Measurements from ENCODE around the gene BNIP1. TPM values are rescaled to one million over a fixed set of nuclear protein-coding genes. Genes with fewer than 3 reads are reported as not detected.
A peak's percentile ranks its signal among the peaks of the same experiment; 100 is the strongest.
"Not testable (repeated sequence)": the region's sequence is repeated elsewhere in the genome, so short reads cannot be mapped to it uniquely, and the experiment has no call there.

BNIP1 gene, protein sequence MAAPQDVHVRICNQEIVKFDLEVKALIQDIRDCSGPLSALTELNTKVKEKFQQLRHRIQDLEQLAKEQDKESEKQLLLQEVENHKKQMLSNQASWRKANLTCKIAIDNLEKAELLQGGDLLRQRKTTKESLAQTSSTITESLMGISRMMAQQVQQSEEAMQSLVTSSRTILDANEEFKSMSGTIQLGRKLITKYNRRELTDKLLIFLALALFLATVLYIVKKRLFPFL
- polyA plus RNA-seq (ENCODE audit: insufficient read length in 4 of 4): 10 to 100 TPM; 13.0 to 16.8 (median 13.9) TPM

- peak; percentile 91 to 96 (median 93) for DNase-seq (ENCODE audit: low read depth in 4 of 4, low spot score in 3 of 4)
Observed at GRCh38 chr5:173144200-173145176, at the start of gene BNIP1. Gene BNIP1, plus strand, starts transcription at chr5:173144531. Its CDS starts 15 bp downstream, at chr5:173144546.

GRCh38 chr5:173098787-173099186, 45.5 kb upstream of the BNIP1 start:
- DNase-seq (ENCODE audit: low read depth in 4 of 4, low spot score in 3 of 4): no peak

DNA sequence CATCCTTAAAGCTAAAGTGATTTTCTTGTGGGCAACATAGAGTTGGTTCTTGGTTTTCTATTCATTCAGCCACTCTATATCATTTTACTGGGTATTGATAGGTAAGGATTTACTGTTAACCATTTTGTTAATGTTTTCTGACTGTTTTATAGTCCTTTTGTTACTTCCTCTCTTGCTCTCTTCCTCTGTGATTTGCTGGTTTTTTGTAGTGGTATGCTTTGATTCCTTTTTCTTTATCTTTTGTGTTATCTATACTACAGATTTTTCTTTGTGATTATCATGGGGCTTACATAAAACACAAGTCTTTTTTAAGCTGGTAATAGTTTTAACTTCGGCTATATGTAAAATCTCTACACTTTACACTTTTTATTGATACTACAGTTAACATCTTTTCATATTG, 44.9 kb upstream of the BNIP1 start:
- DNase-seq (ENCODE audit: low read depth in 4 of 4, low spot score in 3 of 4): no peak

- DNase-seq (ENCODE audit: low read depth in 4 of 4, low spot score in 3 of 4): no peak
Observed at GRCh38 chr5:173101245-173101644, 43.1 kb upstream of the BNIP1 start.

GRCh38 chr5:173103411-173103810, 40.9 kb upstream of the BNIP1 start:
- no peak for DNase-seq (ENCODE audit: low read depth in 4 of 4, low spot score in 3 of 4)

GRCh38 chr5:173108914-173109313, 35.4 kb upstream of the BNIP1 start:
- DNase-seq (ENCODE audit: low read depth in 4 of 4, low spot score in 3 of 4): no peak

- DNase-seq (ENCODE audit: low read depth in 4 of 4, low spot score in 3 of 4): no peak
Observed at GRCh38 chr5:173114536-173114935, 29.8 kb upstream of the BNIP1 start.

DNA sequence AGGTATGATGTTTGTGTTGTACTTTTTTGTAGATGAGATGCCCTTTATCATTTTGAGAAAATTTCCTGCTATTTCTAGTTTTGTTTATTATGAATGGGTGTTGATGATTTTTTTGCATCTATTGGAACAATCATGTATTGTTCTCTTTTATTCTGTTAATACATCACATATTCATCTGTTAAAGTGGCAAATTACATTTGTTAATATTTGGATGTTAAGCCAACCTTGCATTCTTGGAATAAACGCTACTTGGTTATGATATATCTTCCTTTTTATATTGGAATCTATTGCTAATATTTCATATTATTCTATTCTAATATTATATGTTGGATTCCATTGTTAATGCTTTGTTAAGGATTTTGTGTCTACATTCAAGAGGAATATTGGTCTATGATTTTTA, 24.6 kb upstream of the BNIP1 start:
- DNase-seq (ENCODE audit: low read depth in 4 of 4, low spot score in 3 of 4): no peak

DNA sequence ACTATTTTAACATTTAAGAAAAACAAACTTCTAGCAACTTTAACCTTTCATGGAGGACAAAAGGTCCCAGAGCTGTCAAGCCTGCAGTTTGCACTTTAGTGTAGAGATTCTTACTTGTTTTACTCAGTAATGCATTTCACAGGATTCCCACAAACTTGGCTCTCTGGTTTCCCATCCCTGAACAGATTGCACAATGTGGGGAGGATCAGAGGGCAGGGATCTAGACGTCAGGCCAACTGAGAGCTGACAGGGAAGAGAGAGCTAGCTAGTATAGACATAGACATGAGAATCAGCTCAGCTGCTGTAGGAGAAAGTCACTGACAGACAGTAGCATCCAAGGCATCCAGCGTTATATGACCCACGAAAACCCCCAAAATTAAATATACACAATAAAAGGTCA, 20.9 kb upstream of the BNIP1 start:
- DNase-seq (ENCODE audit: low read depth in 4 of 4, low spot score in 3 of 4): no peak

DNA sequence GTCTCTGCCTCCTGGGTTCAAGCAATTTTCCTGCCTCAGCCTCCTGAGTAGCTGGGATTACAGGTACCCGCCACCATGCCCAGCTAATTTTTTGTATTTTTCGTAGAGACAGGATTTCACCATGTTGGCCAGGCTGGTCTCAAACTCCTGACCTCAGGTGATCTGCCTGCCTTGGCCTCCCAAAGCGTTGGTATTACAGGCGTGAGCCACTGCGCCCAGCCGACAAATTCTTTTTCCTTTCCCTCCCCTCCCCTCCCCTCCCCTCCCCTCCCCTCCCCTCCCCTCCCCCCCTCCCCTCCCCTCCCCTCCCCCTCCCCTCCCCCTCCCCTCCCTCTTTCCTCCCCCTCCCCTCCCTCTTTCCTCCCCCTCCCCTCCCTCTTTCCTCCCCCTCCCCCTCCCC, 12.2 kb upstream of the BNIP1 start:
- DNase-seq (ENCODE audit: low read depth in 4 of 4, low spot score in 3 of 4): not testable (repeated sequence)

GRCh38 chr5:173138707-173139106, 5.6 kb upstream of the BNIP1 start:
- DNase-seq (ENCODE audit: low read depth in 4 of 4, low spot score in 3 of 4): no peak

- DNase-seq (ENCODE audit: low read depth in 4 of 4, low spot score in 3 of 4): no peak
Observed at GRCh38 chr5:173139631-173140030, 4.7 kb upstream of the BNIP1 start.

DNA sequence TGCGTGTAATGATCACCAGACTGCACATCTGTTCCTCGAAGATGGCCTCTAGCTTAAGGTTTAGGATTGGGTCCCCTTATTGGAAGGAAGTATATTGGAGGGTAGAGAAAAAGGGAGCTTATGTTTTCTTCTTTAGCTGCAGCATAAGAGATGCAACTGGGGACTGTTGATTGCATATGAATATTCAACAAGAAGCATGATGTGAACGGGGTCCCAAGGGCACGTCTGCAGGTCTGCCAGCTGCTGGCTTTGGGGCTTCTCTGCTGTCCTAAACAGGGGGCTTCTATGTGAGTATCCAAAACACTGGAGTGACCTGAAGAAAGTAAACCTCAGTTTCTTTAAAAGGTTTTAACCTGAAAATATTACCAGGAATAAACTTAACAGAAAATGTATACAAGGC, 3.6 kb upstream of the BNIP1 start:
- no peak for DNase-seq (ENCODE audit: low read depth in 4 of 4, low spot score in 3 of 4)

DNA sequence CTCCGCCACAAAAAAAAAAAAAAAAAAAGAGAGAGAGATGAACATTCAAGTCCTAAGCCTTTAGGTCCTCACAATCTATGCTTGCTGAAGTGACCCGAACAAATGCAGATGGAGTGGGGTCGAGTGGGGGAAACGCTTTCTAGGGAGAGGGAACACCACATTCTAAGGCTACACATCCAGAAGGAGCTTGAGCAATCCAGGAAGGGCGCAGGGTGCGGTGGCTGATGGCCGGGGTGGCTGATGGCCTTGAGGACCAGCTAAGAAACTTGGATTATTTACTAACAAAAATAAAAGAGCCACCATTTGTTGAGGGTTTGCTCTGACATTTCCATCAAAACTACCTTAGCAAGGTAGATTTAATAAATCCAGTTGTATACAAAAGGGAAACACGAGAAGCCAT, 764 bp upstream of the BNIP1 start:
- no peak for DNase-seq (ENCODE audit: low read depth in 4 of 4, low spot score in 3 of 4)

DNA sequence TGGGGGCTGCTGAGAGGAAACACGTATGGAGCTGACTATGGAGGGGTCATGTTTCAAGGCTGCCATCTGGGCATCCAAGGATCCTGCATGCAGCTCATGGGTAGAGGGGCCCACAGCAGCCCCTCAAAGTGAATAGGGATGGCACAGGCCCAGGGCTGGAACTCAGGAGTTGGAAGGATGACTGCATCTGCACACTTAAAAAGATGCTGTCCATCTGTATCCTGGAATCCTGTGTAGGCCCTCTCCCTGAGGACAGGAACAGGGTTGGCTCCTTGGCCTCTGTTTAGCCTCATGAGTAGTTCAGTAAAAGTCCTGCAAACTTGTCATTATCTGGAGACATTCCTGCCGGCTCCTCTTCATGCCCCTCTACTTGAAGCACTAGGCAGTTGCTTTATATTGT, 4.0 kb downstream of the BNIP1 start:
- no peak for DNase-seq (ENCODE audit: low read depth in 4 of 4, low spot score in 3 of 4)

- DNase-seq (ENCODE audit: low read depth in 4 of 4, low spot score in 3 of 4): no peak
Observed at GRCh38 chr5:173152547-173152946, 8.2 kb downstream of the BNIP1 start.

GRCh38 chr5:173153842-173154241, 9.5 kb downstream of the BNIP1 start:
- no peak for DNase-seq (ENCODE audit: low read depth in 4 of 4, low spot score in 3 of 4)

DNA sequence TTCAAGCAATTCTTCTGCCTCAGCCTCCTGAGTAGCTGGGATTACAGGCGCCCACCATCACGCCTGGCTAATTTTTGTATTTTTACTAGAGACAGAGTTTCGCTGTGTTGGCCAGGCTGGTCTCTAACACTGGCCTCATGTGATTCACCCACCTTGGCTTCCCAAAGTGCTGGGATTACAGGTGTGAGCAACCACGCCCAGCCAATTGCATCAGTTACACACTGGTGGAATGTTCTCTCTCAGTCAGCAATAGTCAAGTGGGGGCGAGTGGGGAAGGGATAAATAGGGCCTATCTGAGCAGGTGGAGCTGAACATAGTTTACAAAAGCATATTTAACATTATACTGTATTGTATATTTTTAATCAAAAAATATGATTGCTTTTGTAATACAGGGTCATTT, 10.3 kb downstream of the BNIP1 start:
- not testable (repeated sequence) for DNase-seq (ENCODE audit: low read depth in 4 of 4, low spot score in 3 of 4)

- DNase-seq (ENCODE audit: low read depth in 4 of 4, low spot score in 3 of 4): no peak
Observed at GRCh38 chr5:173155912-173156311, 11.6 kb downstream of the BNIP1 start.

GRCh38 chr5:173158366-173158765, 14.0 kb downstream of the BNIP1 start:
- no peak for DNase-seq (ENCODE audit: low read depth in 4 of 4, low spot score in 3 of 4)

- no peak for DNase-seq (ENCODE audit: low read depth in 4 of 4, low spot score in 3 of 4)
Observed at GRCh38 chr5:173159256-173159655, 14.9 kb downstream of the BNIP1 start.

GRCh38 chr5:173161148-173161547, 16.8 kb downstream of the BNIP1 start:
- no peak for DNase-seq (ENCODE audit: low read depth in 4 of 4, low spot score in 3 of 4)

Measured in right renal pelvis (tissue), 4 donors.